GM12874 (cell line): Measurements from ENCODE around the gene PLCB4.

Source experiments
- TF ChIP-seq, protein P1 (sequence below): IDR thresholded peaks from 2 replicates; pipeline ENCODE4 v1.5.1; 2011; ENCODE audit warnings: low read depth, mild to moderate bottlenecking, control low read depth, low read length, moderate library complexity; ENCODE audit not compliant: insufficient read depth

Gene PLCB4

DNA sequence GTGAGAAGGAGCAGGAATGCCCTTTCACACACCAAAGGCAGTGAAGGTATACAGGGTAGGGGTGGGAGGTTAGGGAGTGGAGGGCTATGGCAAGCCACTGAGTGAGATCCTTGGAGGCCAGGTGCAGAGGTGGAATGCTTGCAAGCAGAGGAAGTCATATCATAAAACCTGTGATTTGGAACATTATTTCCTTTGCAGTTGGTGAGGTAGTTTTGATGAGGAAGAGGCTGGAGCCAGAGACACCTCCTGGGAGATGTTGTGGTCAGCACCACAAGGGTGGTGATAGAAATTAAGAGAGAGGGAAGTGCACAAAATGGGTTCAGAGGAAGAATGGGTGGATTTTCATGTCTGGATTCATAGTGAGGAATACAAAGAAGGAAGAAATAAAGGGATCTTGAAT, 73.0 kb downstream of the PLCB4 start:
- TF ChIP-seq, protein P1, sequence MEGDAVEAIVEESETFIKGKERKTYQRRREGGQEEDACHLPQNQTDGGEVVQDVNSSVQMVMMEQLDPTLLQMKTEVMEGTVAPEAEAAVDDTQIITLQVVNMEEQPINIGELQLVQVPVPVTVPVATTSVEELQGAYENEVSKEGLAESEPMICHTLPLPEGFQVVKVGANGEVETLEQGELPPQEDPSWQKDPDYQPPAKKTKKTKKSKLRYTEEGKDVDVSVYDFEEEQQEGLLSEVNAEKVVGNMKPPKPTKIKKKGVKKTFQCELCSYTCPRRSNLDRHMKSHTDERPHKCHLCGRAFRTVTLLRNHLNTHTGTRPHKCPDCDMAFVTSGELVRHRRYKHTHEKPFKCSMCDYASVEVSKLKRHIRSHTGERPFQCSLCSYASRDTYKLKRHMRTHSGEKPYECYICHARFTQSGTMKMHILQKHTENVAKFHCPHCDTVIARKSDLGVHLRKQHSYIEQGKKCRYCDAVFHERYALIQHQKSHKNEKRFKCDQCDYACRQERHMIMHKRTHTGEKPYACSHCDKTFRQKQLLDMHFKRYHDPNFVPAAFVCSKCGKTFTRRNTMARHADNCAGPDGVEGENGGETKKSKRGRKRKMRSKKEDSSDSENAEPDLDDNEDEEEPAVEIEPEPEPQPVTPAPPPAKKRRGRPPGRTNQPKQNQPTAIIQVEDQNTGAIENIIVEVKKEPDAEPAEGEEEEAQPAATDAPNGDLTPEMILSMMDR: no peak

DNA sequence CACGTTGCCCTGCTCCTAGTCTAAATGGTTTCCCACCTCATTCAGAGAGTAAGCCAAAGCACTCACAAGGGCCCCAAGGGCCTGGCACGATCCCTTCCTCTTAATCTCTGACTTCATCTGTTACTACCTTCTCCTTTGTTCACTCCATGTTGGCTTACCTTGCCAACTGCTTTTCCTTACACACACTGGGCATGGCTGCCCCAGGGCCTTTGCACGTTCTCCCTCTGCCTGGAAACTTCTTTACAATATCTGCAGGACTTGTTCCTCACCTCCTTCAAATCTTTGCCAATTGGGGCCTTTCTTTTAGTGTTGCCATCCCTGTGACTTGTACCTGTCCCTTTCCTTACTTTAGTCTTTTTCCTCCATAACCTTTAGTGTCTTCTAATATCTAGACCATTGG, 73.9 kb downstream of the PLCB4 start:
- TF ChIP-seq, protein P1: no peak

DNA sequence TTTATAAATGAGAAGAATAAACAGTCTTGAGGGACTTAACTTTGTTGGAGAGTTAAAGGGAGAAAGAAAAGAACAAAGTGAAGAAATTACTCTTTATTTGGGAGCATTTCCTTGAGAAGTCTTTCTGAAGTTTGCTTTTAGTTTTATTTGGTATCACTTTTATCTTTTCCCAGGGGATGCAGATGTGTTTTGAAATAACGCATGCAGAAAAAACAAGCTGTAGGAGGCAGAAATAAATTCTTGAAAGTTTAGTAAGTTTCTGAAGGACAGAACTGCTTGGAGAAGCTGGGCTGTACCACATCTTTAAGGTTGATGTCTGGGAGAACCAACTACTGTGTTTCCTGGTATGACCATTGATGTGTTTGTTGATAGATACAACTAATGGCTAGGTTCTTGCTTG, 75.0 kb downstream of the PLCB4 start:
- TF ChIP-seq, protein P1: no peak

DNA sequence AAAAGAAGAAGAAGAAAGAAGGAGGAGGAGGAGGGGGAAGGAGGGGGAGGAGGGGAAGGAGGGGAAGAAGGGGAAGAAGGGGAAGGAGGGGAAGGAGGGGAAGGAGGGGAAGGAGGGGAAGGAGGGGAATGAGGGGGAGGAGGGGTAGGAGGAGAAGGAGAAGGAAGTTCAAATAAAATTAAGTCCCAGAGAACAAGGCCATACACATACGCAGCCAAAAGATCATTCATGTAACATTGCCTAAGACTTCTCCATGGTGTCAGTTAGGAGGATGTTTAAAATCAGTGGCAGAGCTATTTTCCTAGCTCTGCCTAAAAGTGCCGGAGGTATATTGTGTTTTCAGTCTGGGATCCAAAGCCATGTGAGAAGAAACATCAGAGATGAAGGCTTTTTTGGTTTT, 75.8 kb downstream of the PLCB4 start:
- TF ChIP-seq, protein P1: no peak

DNA sequence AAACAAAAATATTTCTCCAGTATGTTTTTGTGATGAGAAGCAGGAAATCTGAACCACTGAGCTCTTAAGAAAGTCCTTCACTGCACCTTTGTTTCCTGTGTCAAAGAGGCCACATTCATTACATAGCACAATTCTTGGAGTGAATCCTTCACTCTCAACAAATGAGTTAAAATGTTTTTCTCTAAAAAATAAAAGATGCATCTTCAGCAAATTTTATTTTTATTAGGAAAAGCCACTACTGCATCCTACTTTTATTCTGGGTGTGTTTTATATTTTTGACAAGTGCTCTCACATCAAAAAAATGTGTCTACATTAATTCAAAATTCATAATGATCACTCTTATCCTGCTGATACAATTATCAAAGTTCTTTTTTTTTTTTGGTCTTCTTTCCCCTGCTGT, 76.3 kb downstream of the PLCB4 start:
- TF ChIP-seq, protein P1: no peak

DNA sequence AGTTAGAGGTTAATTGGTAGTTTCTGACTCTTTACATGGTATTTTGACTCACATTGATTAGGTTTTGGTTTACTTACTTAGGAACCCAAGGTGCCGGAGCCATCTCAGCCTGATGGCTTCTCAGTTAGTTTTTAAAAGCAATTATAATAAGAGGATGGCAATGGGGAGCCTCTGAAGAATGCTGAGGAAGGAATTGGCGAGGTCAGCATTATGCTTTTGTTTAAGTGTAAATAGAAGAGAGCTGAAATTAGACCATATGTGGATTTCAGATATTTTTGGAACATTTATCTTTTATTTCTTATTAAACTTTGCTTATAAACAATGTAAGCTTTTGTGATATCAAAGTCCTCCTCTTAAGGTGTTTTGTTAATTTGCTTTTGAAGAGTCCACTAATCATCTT, 77.8 kb downstream of the PLCB4 start:
- TF ChIP-seq, protein P1: no peak

DNA sequence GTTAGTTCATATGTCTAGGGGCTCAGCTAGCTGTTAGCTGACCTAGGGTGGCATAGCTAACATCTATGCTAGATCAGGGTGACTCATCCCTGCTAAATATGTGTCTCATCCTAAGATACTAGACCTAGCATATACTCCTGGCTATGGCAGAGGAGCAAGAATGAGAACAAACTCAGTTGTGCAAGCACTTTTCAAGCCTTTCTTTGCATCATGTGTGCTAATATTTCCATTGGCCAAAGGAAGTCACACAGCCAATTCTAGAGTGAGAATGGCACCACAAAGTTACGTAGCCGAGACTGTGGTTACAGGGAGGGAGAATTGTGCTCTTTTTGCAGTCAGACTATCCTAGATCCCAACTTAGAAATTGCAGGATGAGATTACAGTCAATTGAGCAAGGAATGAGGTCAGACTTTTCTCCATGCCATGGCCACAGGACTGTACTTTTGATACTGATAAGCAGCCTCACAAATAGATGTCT, 78.7 kb downstream of the PLCB4 start:
- TF ChIP-seq, protein P1: no peak

DNA sequence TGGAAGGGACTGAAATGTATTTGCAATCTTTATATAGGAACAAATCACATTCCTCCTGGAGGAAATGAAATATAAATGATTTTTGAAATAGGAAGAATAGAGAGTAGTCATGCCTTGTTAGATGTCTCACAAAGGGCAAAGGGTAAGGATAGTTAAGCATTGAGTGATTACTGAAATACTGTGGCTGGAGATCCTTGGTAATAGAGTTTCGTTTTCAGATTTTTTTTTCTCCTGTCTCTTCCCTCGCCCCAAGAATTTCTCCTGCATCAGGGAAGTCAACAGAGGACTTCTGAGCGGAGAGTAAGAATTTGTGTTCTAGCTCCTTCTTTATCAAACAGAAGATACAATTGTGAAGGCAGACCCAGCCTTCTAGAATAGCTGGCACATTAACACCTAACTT, 79.4 kb downstream of the PLCB4 start:
- TF ChIP-seq, protein P1: no peak
